Hepatocyte (in vitro differentiated cells): ENCODE data around the gene RBM39. TPM values are rescaled to one million over a fixed set of nuclear protein-coding genes. Genes with fewer than 3 reads are reported as not detected.

ENCODE experiments used
- DNase-seq: peaks from one replicate; pipeline ENCODE4 v3.0.0-alpha.2; 2016; ENCODE audit warnings: low spot score
- H2AFZ ChIP-seq: fragments of 200-600 bp; sonication (generic); 2 replicates; pipeline ENCODE4 v1.6.0; 2016; ENCODE audit warnings: antibody characterized with exemption, mild to moderate bottlenecking
- H3K27ac ChIP-seq: fragments of 200-600 bp; sonication (generic); 2 replicates; pipeline ENCODE4 v1.5.1; 2016; ENCODE audit warnings: mild to moderate bottlenecking
- H3K27me3 ChIP-seq: fragments of 200-600 bp; sonication (generic); 2 replicates; pipeline ENCODE4 v1.6.1; 2016
- H3K36me3 ChIP-seq: fragments of 200-600 bp; sonication (generic); replicated peaks from 2 replicates; pipeline ENCODE4 v1.5.1; 2016; ENCODE audit warnings: low read depth; ENCODE audit not compliant: insufficient read depth
- H3K4me1 ChIP-seq: fragments of 200-600 bp; sonication (generic); 2 replicates; pipeline ENCODE4 v1.5.1; 2016; ENCODE audit warnings: mild to moderate bottlenecking, moderate library complexity; ENCODE audit not compliant: insufficient read depth
- H3K4me2 ChIP-seq: fragments of 200-600 bp; sonication (generic); 2 replicates; pipeline ENCODE4 v1.6.0; 2016
- H3K4me3 ChIP-seq: fragments of 200-600 bp; sonication (generic); 2 replicates; pipeline ENCODE4 v1.5.1; 2016; ENCODE audit warnings: mild to moderate bottlenecking
- H3K79me2 ChIP-seq: fragments of 200-600 bp; sonication (generic); 2 replicates; pipeline ENCODE4 v1.6.0; 2017; ENCODE audit warnings: mild to moderate bottlenecking
- H3K9me2 ChIP-seq: fragments of 200-600 bp; sonication (generic); replicated peaks from 2 replicates; pipeline ENCODE4 v1.6.0; 2017; ENCODE audit warnings: mild to moderate bottlenecking; ENCODE audit not compliant: insufficient read depth
- H3K9me3 ChIP-seq: fragments of 200-600 bp; sonication (generic); 2 replicates; pipeline ENCODE4 v1.5.1; 2016; ENCODE audit warnings: low read depth, mild to moderate bottlenecking
- H4K20me1 ChIP-seq: fragments of 200-600 bp; sonication (generic); 2 replicates; pipeline ENCODE4 v1.6.0; 2016; ENCODE audit warnings: mild to moderate bottlenecking; ENCODE audit not compliant: insufficient read depth, poor library complexity, severe bottlenecking
- CTCF ChIP-seq: fragments of 200-600 bp; sonication (generic); IDR thresholded peaks from 2 replicates; pipeline ENCODE4 v1.5.1; 2016; ENCODE audit warnings: antibody characterized with exemption, mild to moderate bottlenecking; ENCODE audit not compliant: poor library complexity
- EZH2 ChIP-seq: fragments of 200-600 bp; sonication (generic); IDR thresholded peaks from 2 replicates; pipeline ENCODE4 v1.6.1; 2016; ENCODE audit warnings: antibody characterized with exemption, mild to moderate bottlenecking, borderline replicate concordance
- EZH2phosphoT487 ChIP-seq: fragments of 200-600 bp; sonication (generic); IDR thresholded peaks from one replicate; pipeline ENCODE4 v1.6.1; 2018; ENCODE audit warnings: antibody characterized with exemption, mild to moderate bottlenecking, low read depth, moderate library complexity; ENCODE audit not compliant: unreplicated experiment, severe bottlenecking
- WGBS: methylation state at CpG from one replicate; pipeline ENCODE4 v1.1.6; 2016; ENCODE audit warnings: low lambda C conversion rate; ENCODE audit errors: missing lambda C conversion rate; 5-methylcytosine and 5-hydroxymethylcytosine counted together
- polyA plus RNA-seq: library from polyadenylated mRNA; unstranded; fragments of >200 nt; fragmentation: Nextera tagmentation; extraction: Ambion mirVana; gene quantifications from 2 replicates; pipeline ENCODE4 v1.2.1, GENCODE V29; 2016
- total RNA-seq: library from RNA; depleted of rRNA; stranded (reverse); fragments of >200 nt; gene quantifications from 2 replicates; pipeline ENCODE4 v1.2.3, GENCODE V29; 2014

The RBM39 gene
- total and polyA plus RNA-seq, 2 experiments from 2014 or later = 200 to 423 TPM

- peaks cover 50% of the 10 kb centered on the region for H3K79me2 ChIP-seq
These were observed 42.0 kb downstream of the RBM39 start for GRCh38 chr20:35699957-35700624.

GRCh38 chr20:35699127-35699956, 42.7 kb downstream of the RBM39 start, which contains the start of the genes NFS1 and ROMO1:
TSS of gene NFS1 (minus strand) at chr20:35699352. CDS start at chr20:35699288, 64 bp downstream.
TSS of gene ROMO1 (plus strand) at chr20:35699405. CDS start at chr20:35699633, 228 bp downstream.
- Histone ChIP-seq H2AFZ (peak within 1 kb of the TSS; percentile 89), H3K4me3 (peak within 1 kb of the TSS; percentile 77), H3K27me3 (no peaks in the 10 kb centered on the region), H3K36me3 (peaks cover 3% of the 10 kb centered on the region), H3K9me3 (no peaks in the 10 kb centered on the region), H3K9me2 (no peaks in the 10 kb centered on the region), H3K27ac (peak within 1 kb of the TSS; percentile 97), H3K4me1 (peaks cover 16% of the 10 kb centered on the region), H3K4me2 (peak within 1 kb of the TSS; percentile 86), H4K20me1 (peaks cover 21% of the 10 kb centered on the region), H3K79me2 (peaks cover 43% of the 10 kb centered on the region)
- DNase-seq = peak; percentile 95
- TF ChIP-seq EZH2 (no peak), CTCF (peak; percentile 19)
- under 1% methylated on average over 72 of the region's 81 CpGs for WGBS

More at GRCh38 chr20:35699957-35700624, 42.0 kb downstream of the RBM39 start:
- no peaks in the 10 kb centered on the region for H3K9me2 ChIP-seq
- H3K27me3 ChIP-seq = no peaks in the 10 kb centered on the region
- H3K9me3 ChIP-seq = no peaks in the 10 kb centered on the region
- WGBS = 22% methylated on average over 6 of the region's 6 CpGs
- H3K4me1 ChIP-seq = peaks cover 16% of the 10 kb centered on the region
- H3K27ac ChIP-seq = peak overlapping the region; percentile 97
- no peak for TF ChIP-seq EZH2
- no peak for TF ChIP-seq CTCF
- no peak for TF ChIP-seq EZH2phosphoT487
- H2AFZ ChIP-seq = peak overlapping the region; percentile 89
- peaks cover 29% of the 10 kb centered on the region for H4K20me1 ChIP-seq
- peaks cover 3% of the 10 kb centered on the region for H3K36me3 ChIP-seq
- DNase-seq = no peak
- peak overlapping the region; percentile 86 for H3K4me2 ChIP-seq
- H3K4me3 ChIP-seq = peak overlapping the region; percentile 77

GRCh38 chr20:35698298-35699126, 43.5 kb downstream of the RBM39 start:
- peaks cover 16% of the 10 kb centered on the region for H3K4me1 ChIP-seq
- TF ChIP-seq CTCF = no peak
- no peak for TF ChIP-seq EZH2phosphoT487
- TF ChIP-seq EZH2 = no peak
- peak overlapping the region; percentile 89 for H2AFZ ChIP-seq
- H3K4me2 ChIP-seq = peak overlapping the region; percentile 86
- peak overlapping the region; percentile 97 for H3K27ac ChIP-seq
- DNase-seq = peak; percentile 10
- 10% methylated on average over 36 of the region's 37 CpGs for WGBS
- peak overlapping the region; percentile 77 for H3K4me3 ChIP-seq
- peaks cover 16% of the 10 kb centered on the region for H4K20me1 ChIP-seq
- no peaks in the 10 kb centered on the region for H3K9me2 ChIP-seq
- no peaks in the 10 kb centered on the region for H3K9me3 ChIP-seq
- H3K36me3 ChIP-seq = peaks cover 3% of the 10 kb centered on the region
- H3K79me2 ChIP-seq = peaks cover 40% of the 10 kb centered on the region
- no peaks in the 10 kb centered on the region for H3K27me3 ChIP-seq
